ENCODE results near the gene GCLC. TPM values are rescaled to one million over a fixed set of nuclear protein-coding genes. Genes with fewer than 3 reads are reported as not detected.

GCLC gene
- total RNA-seq, 2 donors from 2014 or later: 77.1 to 81.2 TPM

DNA sequence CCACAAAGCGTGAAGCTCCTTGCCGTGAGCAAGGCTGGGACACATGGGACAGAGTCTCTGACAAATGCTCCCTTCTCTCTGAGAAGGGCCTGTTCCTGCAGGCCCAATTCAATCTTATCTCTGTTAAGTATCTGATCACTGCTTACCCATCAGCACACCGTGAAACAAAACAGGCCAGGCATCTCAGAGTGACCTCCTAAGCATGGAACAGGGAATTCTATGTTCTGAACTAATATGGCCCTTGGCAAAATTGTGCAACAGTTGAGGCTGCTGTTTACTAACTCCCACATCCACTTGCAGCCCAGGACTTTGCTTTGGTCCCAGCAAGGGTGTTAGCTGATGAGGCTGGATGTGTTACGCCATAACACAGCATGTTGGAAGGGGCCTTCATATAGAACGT lies 79.2 kb downstream of the GCLC start:
- Histone ChIP-seq H3K9me3 (no peaks in the 10 kb centered on the region), H3K4me1 (replicated peaks) (peaks cover 6% of the 10 kb centered on the region), H3K36me3 (no peaks in the 10 kb centered on the region), H3K4me3 (no peak overlapping the region), H3K27me3 (replicated peaks; ENCODE audit: insufficient read depth) (no peaks in the 10 kb centered on the region), H3K27ac (peak overlapping the region; percentile 61 to 72)
- intact Hi-C loops (cut with DNase I): no loop called here
- TF ChIP-seq, protein P1, sequence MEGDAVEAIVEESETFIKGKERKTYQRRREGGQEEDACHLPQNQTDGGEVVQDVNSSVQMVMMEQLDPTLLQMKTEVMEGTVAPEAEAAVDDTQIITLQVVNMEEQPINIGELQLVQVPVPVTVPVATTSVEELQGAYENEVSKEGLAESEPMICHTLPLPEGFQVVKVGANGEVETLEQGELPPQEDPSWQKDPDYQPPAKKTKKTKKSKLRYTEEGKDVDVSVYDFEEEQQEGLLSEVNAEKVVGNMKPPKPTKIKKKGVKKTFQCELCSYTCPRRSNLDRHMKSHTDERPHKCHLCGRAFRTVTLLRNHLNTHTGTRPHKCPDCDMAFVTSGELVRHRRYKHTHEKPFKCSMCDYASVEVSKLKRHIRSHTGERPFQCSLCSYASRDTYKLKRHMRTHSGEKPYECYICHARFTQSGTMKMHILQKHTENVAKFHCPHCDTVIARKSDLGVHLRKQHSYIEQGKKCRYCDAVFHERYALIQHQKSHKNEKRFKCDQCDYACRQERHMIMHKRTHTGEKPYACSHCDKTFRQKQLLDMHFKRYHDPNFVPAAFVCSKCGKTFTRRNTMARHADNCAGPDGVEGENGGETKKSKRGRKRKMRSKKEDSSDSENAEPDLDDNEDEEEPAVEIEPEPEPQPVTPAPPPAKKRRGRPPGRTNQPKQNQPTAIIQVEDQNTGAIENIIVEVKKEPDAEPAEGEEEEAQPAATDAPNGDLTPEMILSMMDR (IDR thresholded peaks at IDR 0.05): no peak
- TF ChIP-seq POLR2A (IDR thresholded peaks at IDR 0.05) (peak; percentile 10), POLR2AphosphoS5 (IDR thresholded peaks at IDR 0.05) (peak; percentile 86)
- 49% methylated on average over 5 of the region's 5 CpGs for WGBS
- peak; percentile 83 for DNase-seq (ENCODE audit: low spot score)

DNA sequence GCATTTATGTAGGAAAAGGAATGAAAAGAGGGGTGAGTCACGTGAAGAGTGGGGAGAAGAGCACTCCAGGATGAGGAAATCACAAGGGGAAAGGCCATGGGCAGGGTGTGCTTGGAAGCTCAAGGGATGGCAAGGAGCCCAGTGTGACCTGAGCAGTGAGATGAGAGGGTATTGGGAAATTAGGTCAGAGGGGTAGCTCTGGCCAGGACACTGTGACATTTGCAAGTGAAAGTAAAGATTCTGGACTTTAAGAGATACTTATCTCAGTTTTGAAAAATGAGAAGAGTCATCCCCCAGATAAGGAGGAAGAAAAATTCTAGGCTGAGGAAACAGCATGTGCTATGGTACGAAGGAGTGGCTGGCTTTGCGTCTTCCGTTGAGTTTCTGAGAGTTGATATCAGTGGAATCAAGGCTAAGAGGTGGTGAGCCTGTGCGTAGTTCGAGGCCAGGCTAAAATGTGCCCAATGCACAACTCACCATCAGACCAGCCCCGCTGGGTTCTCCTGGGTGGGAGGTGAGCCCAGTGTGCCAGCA lies 79.9 kb downstream of the GCLC start:
- TF ChIP-seq, protein P1 (IDR thresholded peaks at IDR 0.05): no peak
- TF ChIP-seq POLR2A (IDR thresholded peaks at IDR 0.05) (no peak), POLR2AphosphoS5 (IDR thresholded peaks at IDR 0.05) (peak; percentile 3)
- no peak overlapping the region for H3K4me3 ChIP-seq
- H3K4me1 ChIP-seq (replicated peaks): peaks cover 6% of the 10 kb centered on the region
- H3K27ac ChIP-seq: peak overlapping the region; percentile 61 to 72
- no peaks in the 10 kb centered on the region for H3K9me3 ChIP-seq
- no peaks in the 10 kb centered on the region for H3K36me3 ChIP-seq
- DNase-seq (ENCODE audit: low spot score): no peak
- H3K27me3 ChIP-seq (replicated peaks; ENCODE audit: insufficient read depth): no peaks in the 10 kb centered on the region
- intact Hi-C loops (cut with DNase I): no loop called here
- 63% methylated on average over 7 of the region's 7 CpGs for WGBS

DNA sequence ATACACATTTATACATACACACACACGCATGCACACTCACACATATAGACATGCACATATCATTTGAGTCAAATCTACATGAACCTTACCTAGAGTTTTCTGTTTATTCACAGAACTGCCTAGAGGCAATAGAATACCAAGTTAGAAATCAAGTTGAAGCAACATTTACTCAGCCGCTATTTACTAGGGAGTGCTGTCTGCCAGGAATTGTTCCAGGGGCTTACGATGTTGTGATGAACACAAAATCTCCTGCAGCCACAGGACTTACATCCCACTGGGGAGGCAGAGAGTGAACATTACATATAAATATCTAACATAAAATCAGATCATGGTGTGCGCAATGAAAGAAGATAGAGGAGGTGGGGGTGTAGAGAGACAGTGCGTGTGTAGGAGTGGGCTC lies 80.4 kb downstream of the GCLC start:
- intact Hi-C loops (cut with DNase I): no loop called here
- Histone ChIP-seq H3K36me3 (no peaks in the 10 kb centered on the region), H3K27me3 (replicated peaks; ENCODE audit: insufficient read depth) (no peaks in the 10 kb centered on the region), H3K4me3 (no peak overlapping the region), H3K9me3 (no peaks in the 10 kb centered on the region), H3K27ac (peak overlapping the region; percentile 61 to 72), H3K4me1 (replicated peaks) (peaks cover 6% of the 10 kb centered on the region)
- TF ChIP-seq POLR2A (IDR thresholded peaks at IDR 0.05): no peak
- TF ChIP-seq, protein P1 (IDR thresholded peaks at IDR 0.05): no peak
- peak; percentile 2 for TF ChIP-seq POLR2AphosphoS5 (IDR thresholded peaks at IDR 0.05)
- WGBS: 62% methylated on average over 5 of the region's 5 CpGs
- DNase-seq (ENCODE audit: low spot score): no peak

DNA sequence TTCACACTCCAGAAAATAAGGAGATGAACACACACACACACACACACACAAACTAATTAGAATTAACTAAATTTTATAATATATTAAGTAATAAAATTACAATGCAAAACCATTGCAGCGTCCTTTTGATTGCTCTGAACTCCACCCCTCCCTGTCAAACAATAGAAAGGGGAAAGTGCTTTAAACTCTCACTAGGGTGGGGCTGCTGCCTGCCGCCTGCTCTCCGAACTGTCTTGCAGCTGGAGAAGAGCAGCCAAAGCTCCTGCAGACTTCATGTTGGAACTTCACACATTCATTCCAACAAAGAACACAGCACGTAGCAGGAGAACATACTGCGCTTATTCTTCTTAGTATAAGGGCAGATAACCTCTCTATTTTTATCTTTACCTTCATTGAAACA lies 83.2 kb downstream of the GCLC start:
- TF ChIP-seq POLR2AphosphoS5 (IDR thresholded peaks at IDR 0.05): no peak
- TF ChIP-seq, protein P1 (IDR thresholded peaks at IDR 0.05): no peak
- TF ChIP-seq POLR2A (IDR thresholded peaks at IDR 0.05): no peak
- no peak overlapping the region for H3K4me3 ChIP-seq
- intact Hi-C loops (cut with DNase I): no loop called here
- no peaks in the 10 kb centered on the region for H3K27me3 ChIP-seq (replicated peaks; ENCODE audit: insufficient read depth)
- no peak for DNase-seq (ENCODE audit: low spot score)
- no peaks in the 10 kb centered on the region for H3K36me3 ChIP-seq
- peak overlapping the region in 1 of 2 donors; percentile 5 for H3K27ac ChIP-seq
- H3K4me1 ChIP-seq (replicated peaks): peaks cover 6% of the 10 kb centered on the region
- WGBS: 17% methylated on average over 5 of the region's 5 CpGs
- H3K9me3 ChIP-seq: no peaks in the 10 kb centered on the region

DNA sequence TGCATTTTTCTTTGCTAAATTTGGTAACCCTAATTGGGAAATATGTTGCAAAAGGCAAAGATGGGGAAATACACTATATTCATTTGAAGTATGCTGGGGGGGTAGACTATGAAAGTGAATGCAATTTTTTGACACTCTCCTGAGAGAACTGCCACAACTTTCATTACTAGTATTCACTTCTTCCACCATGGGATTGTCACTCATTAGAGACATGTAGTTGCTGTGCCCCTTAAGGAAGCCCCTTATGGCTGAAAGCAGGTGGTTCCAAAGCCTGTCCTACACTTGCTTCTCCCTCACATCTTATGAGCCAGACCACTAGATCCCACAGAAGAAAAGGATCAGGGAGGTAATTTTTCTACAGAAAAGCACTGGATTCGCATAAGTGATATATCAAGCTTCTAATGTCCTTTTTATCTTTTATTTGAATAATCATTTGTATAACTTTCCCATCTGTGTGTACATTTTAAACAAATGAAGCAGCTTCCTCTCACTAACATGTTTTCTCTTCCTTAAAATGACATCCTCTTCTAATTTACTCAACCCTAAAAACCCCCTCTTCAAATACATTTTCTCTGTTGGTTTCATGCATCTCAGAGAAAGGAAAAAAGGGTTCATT lies 83.8 kb downstream of the GCLC start:
- intact Hi-C loops (cut with DNase I): no loop called here
- H3K4me1 ChIP-seq (replicated peaks): peaks cover 4% of the 10 kb centered on the region
- H3K4me3 ChIP-seq: no peak overlapping the region
- no peak for TF ChIP-seq POLR2AphosphoS5 (IDR thresholded peaks at IDR 0.05)
- TF ChIP-seq, protein P1 (IDR thresholded peaks at IDR 0.05): no peak
- no peak for TF ChIP-seq POLR2A (IDR thresholded peaks at IDR 0.05)
- no peak overlapping the region for H3K27ac ChIP-seq
- no peaks in the 10 kb centered on the region for H3K27me3 ChIP-seq (replicated peaks; ENCODE audit: insufficient read depth)
- no peaks in the 10 kb centered on the region for H3K36me3 ChIP-seq
- no peak for DNase-seq (ENCODE audit: low spot score)
- 67% methylated on average over 1 of the region's 1 CpG for WGBS
- no peaks in the 10 kb centered on the region for H3K9me3 ChIP-seq
